HepG2 (cell line): ENCODE results near the gene NELL1. TPM values are rescaled to one million over a fixed set of nuclear protein-coding genes. Genes with fewer than 3 reads are reported as not detected.

ENCODE experiments used
- ATAC-seq: fragments of 200-7000 bp; cut with Tn5 transposase; 3 replicates; pipeline ENCODE4 v1.9.1; 2020; ENCODE audit warnings: mild to moderate bottlenecking, moderate library complexity
- BruUV-seq: library from RNA; stranded (reverse); fragments of 400-500 nt; replicated peaks from 2 replicates; lab custom pipeline; 2021; lab: Mats Ljungman, UMichigan
- CTCF ChIA-PET: fragments of 300-600 bp; formaldehyde crosslinking; extraction: SDS; loops from one replicate; lab custom pipeline; 2021; ENCODE audit warnings: low total read pairs, inconsistent platforms, low intra/inter-chr PET ratio; lab: Yijun Ruan, JAX
- POLR2A ChIA-PET: fragments of 350-600 bp; sonication (Branson Sonifier 250); formaldehyde crosslinking; loops from one replicate; lab custom pipeline; 2020; ENCODE audit warnings: antibody characterized with exemption, inconsistent platforms; lab: Yijun Ruan, JAX
- DNase-seq: peaks from one replicate; pipeline ENCODE4 v3.0.0-alpha.2; 2015; ENCODE audit warnings: low spot score
- FAIRE-seq: peaks from 3 replicates; lab custom pipeline; 2011; peaks lifted over from hg19 to GRCh38; lab: Jason Lieb, UNC
- H2AFZ ChIP-seq: one replicate; pipeline ENCODE4 v1.6.1; 2011; ENCODE audit warnings: low read length, inconsistent platforms
- H3K27ac ChIP-seq: fragments of 300-600 bp; 3 replicates; pipeline ENCODE4 v1.8.0; 2011; ENCODE audit warnings: mixed run types, mild to moderate bottlenecking, mixed read lengths, low read length, inconsistent platforms; ENCODE audit not compliant: insufficient read depth; ENCODE audit errors: extremely low read length
- H3K27me3 ChIP-seq, 2 experiments: fragments of 200-600 bp in 1 of 2; 2 replicates in 1 of 2; 3 replicates in 1 of 2; pipeline versions ENCODE4 v1.6.0 to v1.8.0; 2011; ENCODE audit warnings: low read length in 2 of 2, mild to moderate bottlenecking in 2 of 2, moderate library complexity in 2 of 2, inconsistent platforms in 1 of 2; ENCODE audit not compliant: insufficient read depth in 2 of 2, control insufficient read depth in 1 of 2
- H3K36me3 ChIP-seq, 2 experiments: fragments of 200-600 bp in 1 of 2; replicated peaks in 1 of 2; 2 replicates in 1 of 2; 3 replicates in 1 of 2; pipeline versions ENCODE4 v1.5.1 to v1.8.0; 2011; ENCODE audit warnings: low read length in 2 of 2, inconsistent platforms in 1 of 2; ENCODE audit not compliant: insufficient read depth in 2 of 2, control insufficient read depth in 1 of 2
- H3K4me1 ChIP-seq: 2 replicates; pipeline ENCODE4 v1.5.1; 2012; ENCODE audit warnings: low read length, inconsistent platforms; ENCODE audit not compliant: insufficient read depth
- H3K4me2 ChIP-seq: 2 replicates; pipeline ENCODE4 v1.6.0; 2011; ENCODE audit warnings: low read depth, low read length, inconsistent platforms
- H3K4me3 ChIP-seq, 3 experiments: fragments of 200-600 bp in 1 of 3; sonication (generic), shearing (Covaris generic) in 1 of 3; replicated peaks in 1 of 3; 2 replicates each; pipeline ENCODE4 v1.5.1; 2011 to 2016; ENCODE audit warnings: low read length in 3 of 3, inconsistent platforms in 2 of 3, low read depth in 2 of 3, mild to moderate bottlenecking in 2 of 3, control low read depth in 1 of 3, mixed read lengths in 1 of 3; ENCODE audit not compliant: insufficient read depth in 1 of 3
- H3K79me2 ChIP-seq: one replicate; pipeline ENCODE4 v1.6.1; 2011; ENCODE audit warnings: low read length, inconsistent platforms; ENCODE audit not compliant: insufficient read depth
- H3K9ac ChIP-seq: 2 replicates; pipeline ENCODE4 v1.6.0; 2011; ENCODE audit warnings: mild to moderate bottlenecking, low read depth, low read length, inconsistent platforms; ENCODE audit not compliant: insufficient read depth
- H3K9me3 ChIP-seq: 2 replicates; pipeline ENCODE4 v1.5.1; 2012; ENCODE audit warnings: mild to moderate bottlenecking, low read length
- H4K20me1 ChIP-seq: 2 replicates; pipeline ENCODE4 v1.6.0; 2011; ENCODE audit warnings: inconsistent platforms, mild to moderate bottlenecking, low read length, moderate library complexity; ENCODE audit not compliant: insufficient read depth
- GFI1 ChIP-seq: sonication (generic); formaldehyde crosslinking; IDR thresholded peaks from 2 replicates; pipeline ENCODE4 v1.5.0; 2020; ENCODE audit warnings: missing genetic modification reagents, mild to moderate bottlenecking, borderline replicate concordance
- HMG20B ChIP-seq: conservative IDR thresholded peaks from 2 replicates; pipeline ENCODE4 v1.6.1; 2016; ENCODE audit warnings: missing genetic modification reagents, missing compliant biosample characterization
- KAT7 ChIP-seq: IDR thresholded peaks from 2 replicates; pipeline ENCODE4 v1.6.1; 2018; ENCODE audit warnings: borderline replicate concordance, missing compliant biosample characterization
- KDM3A ChIP-seq: IDR thresholded peaks from 2 replicates; pipeline ENCODE4 v1.6.1; 2018; ENCODE audit warnings: low read depth, missing compliant biosample characterization
- KLF6 ChIP-seq: IDR thresholded peaks from 2 replicates; pipeline ENCODE4 v1.8.0; 2016; ENCODE audit warnings: missing biosample characterization, missing genetic modification reagents
- MAZ ChIP-seq, 2 experiments: sonication (generic) in 1 of 2; formaldehyde crosslinking in 1 of 2; IDR thresholded peaks; 2 replicates each; pipeline versions ENCODE4 v1.5.0 to v1.6.1; 2012 to 2020; ENCODE audit warnings: low read depth in 2 of 2, mild to moderate bottlenecking in 2 of 2, borderline replicate concordance in 1 of 2, improper control_type of control experiment in 1 of 2, low read length in 1 of 2, missing genetic modification reagents in 1 of 2, moderate library complexity in 1 of 2
- MED1 ChIP-seq: sonication (generic); formaldehyde crosslinking; IDR thresholded peaks from 2 replicates; pipeline ENCODE4 v1.4.0; 2020; ENCODE audit warnings: missing genetic modification reagents
- NCOR1 ChIP-seq: fragments of 200-600 bp; sonication (generic); IDR thresholded peaks from 2 replicates; pipeline ENCODE4 v1.7.0; 2017; ENCODE audit warnings: antibody characterized with exemption, low read length, borderline replicate concordance
- NR1H2 ChIP-seq: sonication (generic); formaldehyde crosslinking; IDR thresholded peaks from 2 replicates; pipeline ENCODE4 v1.8.1; 2022; ENCODE audit warnings: low read depth, missing genetic modification reagents, borderline replicate concordance
- NR2F1 ChIP-seq, 2 experiments: fragments of 450-650 bp in 1 of 2; formaldehyde crosslinking in 1 of 2; IDR thresholded peaks; 2 replicates each; pipeline versions ENCODE4 v1.5.0 to v1.6.1; 2016 to 2020; ENCODE audit warnings: mild to moderate bottlenecking in 1 of 2, missing compliant biosample characterization in 1 of 2, missing genetic modification reagents in 1 of 2, moderate library complexity in 1 of 2
- POLR2AphosphoS2 ChIP-seq: IDR thresholded peaks from 2 replicates; pipeline ENCODE4 v1.6.1; 2011; ENCODE audit warnings: low read depth, low read length, improper control_type of control experiment
- RFX3 ChIP-seq: IDR thresholded peaks from 2 replicates; pipeline ENCODE4 v1.6.1; 2016; ENCODE audit warnings: missing biosample characterization, missing genetic modification reagents
- SMYD3 ChIP-seq: sonication (generic); formaldehyde crosslinking; IDR thresholded peaks from 2 replicates; pipeline ENCODE4 v1.8.1; 2023; ENCODE audit warnings: mild to moderate bottlenecking, missing genetic modification reagents
- SRSF9 ChIP-seq: fragments of 200-400 bp; formaldehyde crosslinking; IDR thresholded peaks from 2 replicates; pipeline ENCODE4 v1.6.1; 2018; ENCODE audit warnings: borderline replicate concordance, mild to moderate bottlenecking, low read depth, low read length; ENCODE audit not compliant: insufficient read depth, poor library complexity, severe bottlenecking
- ZFP36L1 ChIP-seq: sonication (generic); formaldehyde crosslinking; IDR thresholded peaks from 2 replicates; pipeline ENCODE4 v1.8.0; 2022; ENCODE audit warnings: mild to moderate bottlenecking, missing genetic modification reagents, moderate library complexity
- ZNF317 ChIP-seq: sonication (generic); formaldehyde crosslinking; IDR thresholded peaks from 2 replicates; pipeline ENCODE4 v1.5.0; 2020; ENCODE audit warnings: mild to moderate bottlenecking, missing genetic modification reagents
- ZNF335 ChIP-seq: sonication (generic); formaldehyde crosslinking; IDR thresholded peaks from 2 replicates; pipeline ENCODE4 v1.4.0; 2020; ENCODE audit warnings: missing genetic modification reagents
- WGBS: methylation state at CpG from one replicate; pipeline ENCODE4 v1.1.6; 2017; ENCODE audit warnings: low lambda C conversion rate; 5-methylcytosine and 5-hydroxymethylcytosine counted together
- in situ Hi-C: cut with HindIII; loops from 2 replicates; pipeline ENCODE4 v1.10.0; 2017; ENCODE audit warnings: low pct_unique_long_range_greater_than_20kb; ENCODE audit not compliant: extremely low pct_ligation_motif_present
- intact Hi-C: fragments of 100-400 bp; cut with micrococcal nuclease; formaldehyde crosslinking; loops from one replicate; pipeline ENCODE4 v1.10.0; 2022; ENCODE audit not compliant: unreplicated experiment
- polyA plus RNA-seq, 8 experiments: library from polyadenylated mRNA; depleted of rRNA in 3 of 8; stranded (reverse) in 7 of 8; unstranded in 1 of 8; fragments of >200 nt; fragmentation: Illumina TruSeq in 4 of 8; extraction: Trizol in 4 of 8; gene quantifications; 2 replicates each; pipeline versions ENCODE4 v1.2.1 to v1.2.3, GENCODE V29; 2011 to 2016; ENCODE audit warnings: low read depth in 4 of 8, missing spikeins in 1 of 8, mixed read lengths in 1 of 8; ENCODE audit not compliant: insufficient read depth in 1 of 8
- total RNA-seq, 5 experiments: library from RNA; depleted of rRNA; stranded (reverse); fragments of >200 nt; fragmentation: Illumina TruSeq; extraction: Trizol; gene quantifications; 2 replicates each; pipeline ENCODE4 v1.2.3, GENCODE V29; 2016; ENCODE audit warnings: low read depth in 1 of 5
- TF ChIP-seq, protein P1 (sequence below): sonication (generic); formaldehyde crosslinking; IDR thresholded peaks from 2 replicates; pipeline ENCODE4 v1.4.0; 2020; ENCODE audit warnings: missing genetic modification reagents; ENCODE audit errors: not compliant biosample characterization
- TF ChIP-seq, protein P2 (sequence below): sonication (generic); formaldehyde crosslinking; IDR thresholded peaks from 2 replicates; pipeline ENCODE4 v1.5.0; 2020; ENCODE audit warnings: missing genetic modification reagents

The NELL1 gene
- total and polyA plus RNA-seq, 2 of the 13 experiments (the other 11 are each of a cell fraction or from before 2014, with no cell fraction given): not detected

- TF ChIP-seq MAZ (IDR thresholded peaks at IDR 0.05; ENCODE audit: borderline replicate concordance, low read depth, low read length) (no peak), MAZ (CRISPR knock-in tag; IDR thresholded peaks at IDR 0.05; ENCODE audit: low read depth) (no peak), HMG20B (no peak), SMYD3 (no peak), ZFP36L1 (CRISPR knock-in tag) (no peak), SRSF9 (no peak), MED1 (CRISPR knock-in tag) (no peak), NR2F1 (CRISPR knock-in tag; IDR thresholded peaks at IDR 0.05) (no peak), NR1H2 (no peak)
These were observed 805.1 kb downstream of the NELL1 start (continued) for GRCh38 chr11:21474529-21474928.

- CTCF ChIA-PET: no interaction called here
- Histone ChIP-seq H3K4me3 (no peak overlapping the region), H3K9me3 (no peaks in the 10 kb centered on the region), H3K9ac (no peak overlapping the region), H3K36me3 (no peaks in the 10 kb centered on the region), H3K4me1 (no peaks in the 10 kb centered on the region), H3K79me2 (no peaks in the 10 kb centered on the region), H3K4me2 (no peak overlapping the region), H3K27me3 (no peaks in the 10 kb centered on the region), H4K20me1 (no peaks in the 10 kb centered on the region), H3K27ac (no peak overlapping the region), H2AFZ (no peak overlapping the region)
- ATAC-seq (no peak), FAIRE-seq (no peak), DNase-seq (no peak)
- intact Hi-C loops (no loop called here), in situ Hi-C loops (no loop called here)
- POLR2A ChIA-PET: no interaction called here
- 3% methylated on average over 2 of the region's 2 CpGs for WGBS
- TF ChIP-seq, protein P1, sequence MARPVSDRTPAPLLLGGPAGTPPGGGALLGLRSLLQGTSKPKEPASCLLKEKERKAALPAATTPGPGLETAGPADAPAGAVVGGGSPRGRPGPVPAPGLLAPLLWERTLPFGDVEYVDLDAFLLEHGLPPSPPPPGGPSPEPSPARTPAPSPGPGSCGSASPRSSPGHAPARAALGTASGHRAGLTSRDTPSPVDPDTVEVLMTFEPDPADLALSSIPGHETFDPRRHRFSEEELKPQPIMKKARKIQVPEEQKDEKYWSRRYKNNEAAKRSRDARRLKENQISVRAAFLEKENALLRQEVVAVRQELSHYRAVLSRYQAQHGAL (CRISPR knock-in tag): no peak
- TF ChIP-seq NCOR1 (no peak), KAT7 (CRISPR knock-in tag) (no peak), ZNF335 (CRISPR knock-in tag) (no peak), RFX3 (CRISPR knock-in tag) (no peak), ZNF317 (no peak), KLF6 (no peak), GFI1 (CRISPR knock-in tag) (no peak), POLR2AphosphoS2 (no peak), KDM3A (CRISPR knock-in tag) (no peak)
- TF ChIP-seq, protein P2, sequence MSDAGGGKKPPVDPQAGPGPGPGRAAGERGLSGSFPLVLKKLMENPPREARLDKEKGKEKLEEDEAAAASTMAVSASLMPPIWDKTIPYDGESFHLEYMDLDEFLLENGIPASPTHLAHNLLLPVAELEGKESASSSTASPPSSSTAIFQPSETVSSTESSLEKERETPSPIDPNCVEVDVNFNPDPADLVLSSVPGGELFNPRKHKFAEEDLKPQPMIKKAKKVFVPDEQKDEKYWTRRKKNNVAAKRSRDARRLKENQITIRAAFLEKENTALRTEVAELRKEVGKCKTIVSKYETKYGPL (CRISPR knock-in tag): no peak
- no TSS peak for BruUV-seq
These were observed 805.9 kb downstream of the NELL1 start for GRCh38 chr11:21475276-21475675.
